Transverse colon (tissue), 4 donors: Measurements from ENCODE around the gene TPCN2.

Source experiments
- CTCF ChIP-seq, 5 experiments: fragments of 200-600 bp in 3 of 5; fragments of 450-650 bp in 2 of 5; sonication (generic) in 3 of 5; IDR thresholded peaks; 1 replicate in 2 of 5; 2 replicates in 3 of 5; pipeline ENCODE4 v1.5.1; 2016 to 2017; ENCODE audit warnings: antibody characterized with exemption in 5 of 5, inconsistent platforms in 3 of 5, mild to moderate bottlenecking in 2 of 5, moderate library complexity in 1 of 5
- EP300 ChIP-seq: sonication (generic); formaldehyde crosslinking; IDR thresholded peaks from one replicate; pipeline ENCODE4 v1.6.1; 2017; ENCODE audit warnings: antibody characterized with exemption, low read depth
- POLR2A ChIP-seq: fragments of 450-650 bp; IDR thresholded peaks from one replicate; pipeline ENCODE4 v1.6.1; 2016; ENCODE audit warnings: antibody characterized with exemption, mild to moderate bottlenecking, moderate library complexity
- POLR2AphosphoS5 ChIP-seq, 3 donors: sonication (generic); formaldehyde crosslinking; IDR thresholded peaks; one replicate each; pipeline ENCODE4 v1.6.1; 2016; ENCODE audit warnings: antibody characterized with exemption in 3 of 3

GRCh38 chr11:69119190-69119589, 70.5 kb downstream of the TPCN2 start:
- TF ChIP-seq CTCF (IDR thresholded peaks at IDR 0.05) (no peak), POLR2A (no peak), EP300 (no peak), POLR2AphosphoS5 (IDR thresholded peaks at IDR 0.05) (no peak)
